GM21529 (cell line): ENCODE measurements around the gene ZDHHC11B.
"Not testable (repeated sequence)": the region's sequence is repeated elsewhere in the genome, so short reads cannot be mapped to it uniquely, and the experiment has no call there.

ENCODE experiments used
- ATAC-seq: cut with Tn5 transposase; IDR thresholded peaks from one replicate; pipeline ENCODE4 v1.9.1; 2021; ENCODE audit not compliant: unreplicated experiment

The ZDHHC11B gene, protein sequence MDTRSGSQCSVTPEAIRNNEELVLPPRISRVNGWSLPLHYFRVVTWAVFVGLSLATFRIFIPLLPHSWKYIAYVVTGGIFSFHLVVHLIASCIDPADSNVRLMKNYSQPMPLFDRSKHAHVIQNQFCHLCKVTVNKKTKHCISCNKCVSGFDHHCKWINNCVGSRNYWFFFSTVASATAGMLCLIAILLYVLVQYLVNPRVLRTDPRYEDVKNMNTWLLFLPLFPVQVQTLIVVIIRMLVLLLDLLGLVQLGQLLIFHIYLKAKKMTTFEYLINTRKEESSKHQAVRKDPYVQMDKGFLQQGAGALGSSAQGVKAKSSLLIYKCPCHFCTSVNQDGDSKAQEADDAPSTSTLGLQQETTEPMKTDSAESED

DNA sequence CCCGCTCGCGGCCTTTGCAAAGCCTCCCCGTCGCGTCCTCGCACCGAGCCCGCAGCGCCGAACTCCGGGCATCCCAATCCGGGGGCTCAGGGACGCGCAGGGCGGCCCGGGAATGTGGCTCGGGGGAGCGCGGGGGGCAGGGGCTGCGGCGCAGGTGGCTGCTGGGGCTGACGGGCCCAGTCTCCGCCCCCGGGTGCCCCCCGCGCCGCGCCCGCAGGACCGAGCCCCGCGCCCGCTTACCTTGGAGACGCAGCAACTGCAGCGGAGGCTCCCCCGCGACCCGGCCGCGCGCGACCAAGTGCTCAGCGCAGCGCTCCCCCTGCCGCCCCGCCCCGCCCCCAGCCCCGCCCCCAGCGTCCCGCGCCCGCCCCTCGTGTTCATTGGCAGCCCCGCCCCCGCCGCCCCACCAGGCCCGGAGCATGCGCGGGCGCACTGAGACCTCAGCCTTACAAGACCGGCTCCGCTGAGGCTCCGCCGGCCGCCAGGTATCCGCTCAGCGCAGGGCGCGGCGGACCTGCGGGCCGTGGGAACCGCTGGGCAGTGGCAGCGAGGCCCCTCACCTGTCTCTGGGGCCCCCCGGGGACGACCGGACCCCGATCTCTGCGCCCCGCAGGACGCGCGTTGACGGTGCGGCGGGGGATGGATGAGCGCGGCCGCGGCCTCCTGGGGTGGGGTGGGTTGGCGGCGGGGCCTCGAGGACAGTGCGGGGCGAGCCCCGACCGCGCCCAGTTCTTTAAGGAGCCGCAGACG is at the start of gene ZDHHC11B:
TSS of gene ZDHHC11B (minus strand) at position 302 of the 750 bp plus-strand sequence. CDS start 17,810 bp downstream, outside the sequence.
- ATAC-seq = peak; percentile 72

DNA sequence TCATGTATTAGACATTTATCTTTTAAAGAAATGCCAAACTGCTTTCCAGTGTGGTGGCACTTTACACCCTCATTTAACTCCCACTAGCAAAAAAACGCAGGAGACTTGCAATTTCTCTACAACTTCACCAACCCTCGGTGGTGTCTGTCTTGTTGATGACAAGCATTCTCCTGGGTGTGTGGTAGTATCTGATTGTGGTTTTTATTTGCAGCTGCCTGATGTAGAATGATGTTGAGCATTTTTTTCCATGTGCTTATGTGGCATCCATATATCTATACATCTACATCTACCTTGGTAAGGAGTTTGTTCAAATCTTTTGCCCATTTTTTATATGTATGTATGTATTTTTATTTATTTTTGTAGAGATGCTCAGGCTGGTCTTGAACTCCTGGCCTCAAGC is 49.5 kb upstream of the ZDHHC11B start:
- not testable (repeated sequence) for ATAC-seq

DNA sequence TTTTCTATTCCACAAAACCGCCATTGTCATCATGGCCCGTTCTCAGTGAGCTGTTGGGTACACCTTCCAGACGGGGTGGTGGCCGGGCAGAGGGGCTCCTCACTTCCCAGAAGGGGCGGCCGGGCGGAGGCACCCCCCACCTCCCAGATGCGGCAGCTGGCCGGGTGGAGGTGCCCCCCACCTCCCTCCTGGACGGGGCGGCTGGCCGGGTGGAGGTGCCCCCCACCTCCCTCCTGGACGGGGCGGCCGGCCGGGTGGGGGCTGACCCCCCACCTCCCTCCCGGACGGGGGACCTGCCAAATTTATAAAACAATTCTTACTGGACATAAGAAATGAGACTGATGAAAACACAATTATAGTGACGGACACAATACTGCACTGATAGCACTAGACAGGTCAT is 43.7 kb upstream of the ZDHHC11B start:
- not testable (repeated sequence) for ATAC-seq

DNA sequence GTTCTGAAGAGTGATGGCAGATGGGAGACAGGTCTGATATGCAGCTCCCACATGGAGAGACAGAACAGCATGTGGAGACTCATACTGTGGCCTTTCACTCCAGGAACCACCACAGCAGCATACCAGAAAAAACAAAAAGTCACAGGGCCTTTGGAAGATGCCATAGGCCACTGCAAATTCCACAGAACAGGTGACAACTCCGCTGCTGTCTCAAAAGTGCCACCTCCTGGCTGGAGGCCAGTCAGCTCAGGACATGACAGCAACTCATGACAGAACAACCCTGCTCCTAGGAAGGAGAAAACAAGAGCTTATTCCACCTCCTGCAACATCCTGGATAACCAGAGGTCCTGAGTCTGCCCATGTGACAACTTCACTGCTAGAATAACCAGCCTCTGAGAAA is 41.0 kb upstream of the ZDHHC11B start:
- ATAC-seq = not testable (repeated sequence)

DNA sequence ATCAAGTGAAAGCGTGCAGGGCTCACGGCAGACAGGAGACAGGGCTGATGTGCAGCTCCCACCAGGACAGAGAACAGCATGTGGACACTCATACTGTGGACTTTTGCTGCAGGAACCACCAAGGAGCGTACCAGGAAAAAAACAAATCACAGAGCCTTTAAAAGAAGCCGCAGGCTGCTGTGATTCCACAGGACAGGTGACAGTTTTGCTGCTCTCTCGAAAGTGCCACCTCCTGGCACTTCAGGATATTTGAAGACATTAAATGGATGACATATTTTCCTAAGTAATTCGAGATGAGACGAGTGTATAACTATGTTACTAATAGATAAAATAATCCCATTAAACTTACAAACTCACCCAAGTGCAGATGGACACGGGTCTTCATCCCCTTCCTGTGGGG is 37.0 kb upstream of the ZDHHC11B start:
- ATAC-seq = no peak

DNA sequence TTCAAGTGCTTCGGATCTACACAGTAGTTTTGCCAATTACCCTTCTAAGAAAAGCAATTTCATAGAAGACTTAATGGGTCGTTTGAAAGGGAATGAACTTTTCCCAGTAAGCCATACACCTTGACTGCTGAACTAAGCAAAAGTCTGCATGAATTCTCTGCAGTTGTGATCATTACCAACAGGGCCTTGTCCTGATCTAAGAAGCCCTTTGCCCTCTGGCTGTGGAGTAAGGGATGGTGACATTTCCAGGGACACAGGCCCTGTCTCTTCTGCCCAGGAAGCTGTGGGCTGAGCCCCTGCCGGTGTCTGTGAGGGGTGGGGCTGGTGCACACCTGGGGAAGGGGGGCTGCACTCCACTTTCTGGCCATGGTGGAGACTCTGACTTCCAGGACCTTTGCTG is 35.7 kb upstream of the ZDHHC11B start:
- no peak for ATAC-seq

DNA sequence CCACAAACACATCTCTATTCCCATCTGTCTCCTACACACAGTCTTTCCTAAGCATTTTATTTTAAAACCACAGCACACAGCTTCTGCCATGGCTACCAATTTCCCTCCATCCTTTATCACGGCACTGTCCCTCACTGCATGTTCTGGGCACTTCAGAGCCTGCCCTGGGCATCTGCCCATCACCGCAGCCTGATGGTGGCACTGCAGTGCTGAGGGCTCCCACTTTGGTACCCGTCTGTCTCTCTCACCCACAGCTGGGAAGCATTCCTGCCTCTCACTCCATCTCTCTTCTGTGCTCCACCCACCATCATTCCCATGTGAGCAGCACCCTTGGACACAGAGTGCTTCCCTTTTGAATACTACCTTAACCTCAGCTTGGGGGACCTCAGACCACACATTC is 34.5 kb upstream of the ZDHHC11B start:
- no peak for ATAC-seq

DNA sequence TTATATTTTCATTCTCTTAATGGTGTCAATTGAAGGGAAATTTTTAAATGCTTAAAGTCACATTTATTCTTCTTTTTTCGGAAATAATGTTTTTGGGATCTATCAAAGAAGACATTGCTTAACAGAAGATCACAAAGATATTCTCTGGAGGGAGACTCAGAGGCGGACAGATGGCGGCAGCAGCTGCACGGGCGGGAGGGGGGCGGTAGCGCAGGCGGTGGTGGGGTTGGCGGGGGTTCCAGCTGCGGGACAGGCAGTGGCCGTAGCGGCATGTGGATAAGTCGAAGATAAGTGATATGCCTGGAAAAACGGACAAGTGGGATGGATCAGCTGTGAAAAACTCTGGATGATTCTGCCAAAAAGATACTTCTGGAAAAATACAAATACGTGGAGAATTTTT is 31.6 kb upstream of the ZDHHC11B start:
- no peak for ATAC-seq

DNA sequence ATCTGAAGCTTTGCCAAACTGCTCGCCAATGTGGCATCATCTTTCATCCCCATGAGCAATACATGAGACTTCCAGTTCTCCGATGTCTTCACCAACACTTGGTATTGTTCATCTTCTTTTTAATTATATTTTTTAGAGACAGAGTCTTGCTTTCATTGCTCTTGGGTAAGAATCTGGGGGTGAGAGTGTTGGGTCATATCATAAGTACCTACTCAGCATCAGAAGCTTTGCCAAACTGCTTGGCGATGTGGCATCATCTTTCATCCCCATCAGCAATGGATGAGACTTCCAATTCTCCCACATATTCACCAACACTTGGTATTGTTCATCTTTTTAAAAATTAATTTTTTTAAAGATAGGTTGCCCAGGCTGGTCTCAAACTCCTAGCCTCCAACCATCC is 30.9 kb upstream of the ZDHHC11B start:
- ATAC-seq = no peak

DNA sequence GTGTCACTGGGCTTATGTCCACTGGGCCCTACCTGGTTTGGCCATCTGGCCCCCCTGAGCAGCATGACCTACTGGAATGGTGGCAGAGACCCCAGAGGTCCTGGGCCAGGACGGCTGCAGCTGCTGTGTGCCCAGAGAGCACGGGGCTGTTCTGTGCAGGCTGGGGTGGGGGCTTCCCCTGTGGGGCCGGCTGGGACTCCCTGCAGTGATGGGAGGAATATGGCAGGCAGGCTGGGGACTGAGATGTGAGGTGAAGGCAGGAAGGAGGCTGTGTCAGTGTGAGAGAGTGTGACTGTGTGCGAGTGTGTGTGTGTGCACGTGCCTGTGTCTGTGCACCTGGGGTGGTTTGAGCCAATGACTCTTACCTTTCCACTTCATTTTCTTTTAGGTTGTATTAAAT is 29.0 kb upstream of the ZDHHC11B start:
- not testable (repeated sequence) for ATAC-seq

DNA sequence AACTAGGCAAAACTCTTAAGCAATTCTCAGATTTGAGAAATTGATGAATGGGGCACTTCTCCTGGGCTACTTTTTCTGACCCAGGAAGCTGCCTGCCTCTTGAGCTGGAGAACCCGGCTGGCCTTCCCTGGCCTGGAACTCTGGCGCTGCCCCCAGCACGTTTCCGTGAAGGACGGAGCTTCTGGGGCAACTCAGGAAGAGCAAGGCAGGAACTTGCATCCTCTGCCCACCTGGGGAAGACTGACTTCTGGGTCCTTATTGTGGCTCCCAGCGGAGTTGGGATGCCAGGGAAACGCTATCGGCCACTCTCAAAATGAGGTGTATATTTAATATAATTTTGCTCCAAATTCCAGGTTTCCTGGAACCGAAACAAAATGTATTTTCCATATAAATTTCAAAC is 26.9 kb upstream of the ZDHHC11B start:
- not testable (repeated sequence) for ATAC-seq

DNA sequence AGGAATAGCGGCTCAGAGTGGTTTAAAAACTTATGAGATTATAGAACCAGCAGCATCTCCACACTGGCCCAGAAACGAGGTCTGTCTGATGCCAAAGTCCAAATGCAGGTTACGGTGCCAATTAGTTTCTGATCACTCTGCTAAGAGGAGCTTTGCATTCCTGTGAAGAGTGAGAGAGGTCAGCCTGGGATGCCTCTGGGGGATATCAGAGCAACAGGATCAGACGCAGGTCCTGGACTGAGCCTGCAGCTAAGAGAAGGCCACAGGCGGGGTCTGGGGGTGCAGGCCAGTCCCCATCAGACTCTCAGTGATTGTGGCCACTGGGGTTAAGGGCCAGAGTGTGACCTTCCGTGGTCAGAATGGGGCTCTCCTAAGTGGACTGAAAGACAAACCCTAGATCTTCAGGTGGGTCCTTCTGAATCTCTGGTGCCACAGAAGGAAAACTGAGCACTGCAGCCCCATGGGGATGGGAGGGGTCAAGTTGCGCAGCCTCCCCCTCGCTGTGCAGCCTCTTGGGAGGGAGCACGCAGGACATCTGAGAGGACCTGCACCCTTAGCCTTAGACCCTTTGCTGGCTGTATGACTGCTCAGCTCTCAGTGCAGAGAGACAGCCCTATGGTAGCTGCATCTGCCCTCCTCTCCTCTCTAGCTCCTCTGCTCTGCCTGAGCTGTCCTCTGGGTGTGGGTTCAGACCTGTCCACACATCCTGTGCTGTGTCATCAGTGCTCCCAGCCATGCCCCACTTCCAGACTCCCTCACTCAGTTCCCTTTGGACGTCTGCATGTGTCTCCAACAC is 23.4 kb upstream of the ZDHHC11B start:
- ATAC-seq = not testable (repeated sequence)

DNA sequence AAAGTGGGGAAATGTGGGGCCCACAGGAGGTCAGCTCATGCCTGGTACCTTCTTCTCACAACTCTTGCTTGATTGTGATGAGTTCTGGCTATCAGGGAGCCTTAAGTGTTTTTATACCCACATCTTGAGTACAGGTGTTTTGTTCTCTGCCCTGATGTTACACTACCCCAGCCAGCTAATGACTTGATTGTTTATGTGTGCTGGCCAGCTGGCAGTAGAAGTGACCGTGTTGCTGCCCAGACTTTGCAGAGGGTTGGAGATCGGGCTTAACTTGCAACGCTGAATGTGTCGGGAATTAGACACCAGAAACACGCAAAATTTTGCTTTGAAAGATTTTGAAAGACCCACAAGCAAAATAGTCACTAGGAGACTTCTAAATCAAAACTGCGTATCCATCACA is 16.9 kb upstream of the ZDHHC11B start:
- no peak for ATAC-seq

DNA sequence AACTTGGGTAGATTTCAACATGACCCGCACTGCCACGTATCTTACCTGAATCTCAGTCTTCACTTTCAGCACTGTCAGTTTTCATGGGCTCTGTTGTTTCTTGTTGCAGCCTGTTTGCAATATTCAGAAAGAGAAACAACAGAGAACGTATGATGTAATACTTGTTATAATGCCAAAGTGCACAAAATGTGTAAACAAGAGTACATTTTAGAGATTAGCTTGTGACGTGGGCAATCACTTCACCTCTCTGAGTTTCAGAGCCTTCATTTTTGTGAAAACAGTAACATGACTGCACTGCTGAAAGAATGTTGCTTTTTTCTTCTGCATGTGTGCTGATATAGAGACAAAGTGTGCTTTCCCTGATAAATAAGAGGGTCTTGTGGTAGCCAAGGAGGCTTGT is 16.5 kb upstream of the ZDHHC11B start:
- not testable (repeated sequence) for ATAC-seq

DNA sequence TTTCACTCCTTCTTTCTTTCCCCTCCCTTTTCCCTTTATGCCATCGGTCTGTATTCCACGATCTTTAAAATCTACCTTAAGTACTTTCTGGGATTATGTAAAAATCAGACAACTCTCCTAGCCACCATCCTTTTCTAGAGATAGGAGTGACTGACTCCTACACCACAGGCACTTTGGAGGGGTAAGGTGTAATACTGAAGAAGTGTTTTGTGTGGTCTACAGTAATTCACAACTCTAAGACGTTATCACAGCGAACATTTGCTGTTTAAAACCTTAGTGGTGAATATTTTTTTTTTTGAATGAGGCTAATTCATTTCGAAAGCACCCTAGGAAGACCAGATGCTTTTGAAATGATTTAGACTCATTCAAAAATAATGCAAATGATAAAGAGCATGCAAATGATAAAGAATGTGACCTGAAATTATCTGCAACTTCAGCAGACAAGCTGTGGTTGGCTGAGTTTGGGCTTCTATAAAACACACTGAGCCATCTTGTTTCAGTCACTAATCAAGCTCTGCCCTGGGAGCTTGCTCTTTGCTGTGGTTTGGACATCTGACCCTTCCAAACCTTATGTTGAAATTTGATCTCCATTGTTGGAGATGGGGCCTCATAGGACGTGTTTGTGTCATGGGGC is 14.1 kb upstream of the ZDHHC11B start:
- not testable (repeated sequence) for ATAC-seq

DNA sequence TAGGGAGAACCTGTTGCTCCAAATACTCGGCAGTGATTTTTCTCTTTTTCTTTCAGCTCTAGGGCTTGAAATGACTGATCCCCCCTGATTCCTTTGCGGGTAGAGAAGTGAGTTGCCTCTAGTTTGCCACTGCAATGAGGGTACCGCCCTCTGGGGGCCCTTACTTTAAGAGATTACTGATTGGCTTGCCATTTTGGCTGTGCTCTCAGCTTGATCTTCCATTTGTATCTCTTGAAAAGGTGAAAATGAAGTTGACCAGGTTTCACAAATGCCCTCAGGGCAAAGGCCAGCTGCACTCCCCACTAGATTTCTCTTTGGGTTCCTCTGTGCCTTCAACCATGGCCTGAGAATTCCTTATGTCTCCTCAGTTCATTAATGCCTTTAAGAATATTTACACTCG is 13.5 kb upstream of the ZDHHC11B start:
- ATAC-seq = not testable (repeated sequence)

DNA sequence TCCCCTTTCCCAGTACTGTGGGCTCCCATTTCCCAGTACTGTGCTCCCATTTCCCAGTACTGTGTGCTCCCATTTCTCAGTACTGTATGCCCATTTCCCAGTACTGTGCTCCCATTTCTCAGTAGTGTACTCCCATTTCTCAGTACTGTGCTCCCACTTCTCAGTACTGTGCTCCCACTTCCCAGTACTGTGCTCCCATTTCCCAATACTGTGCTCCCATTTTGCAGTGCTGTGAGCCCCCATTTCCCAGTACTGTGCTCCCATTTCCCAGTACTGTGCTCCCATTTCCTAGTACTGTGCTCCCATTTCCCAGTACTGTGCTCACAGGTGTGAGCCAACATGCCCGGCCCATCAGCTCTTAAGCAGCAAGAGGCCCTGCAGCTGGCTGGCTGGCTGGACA is 11.3 kb upstream of the ZDHHC11B start:
- not testable (repeated sequence) for ATAC-seq

DNA sequence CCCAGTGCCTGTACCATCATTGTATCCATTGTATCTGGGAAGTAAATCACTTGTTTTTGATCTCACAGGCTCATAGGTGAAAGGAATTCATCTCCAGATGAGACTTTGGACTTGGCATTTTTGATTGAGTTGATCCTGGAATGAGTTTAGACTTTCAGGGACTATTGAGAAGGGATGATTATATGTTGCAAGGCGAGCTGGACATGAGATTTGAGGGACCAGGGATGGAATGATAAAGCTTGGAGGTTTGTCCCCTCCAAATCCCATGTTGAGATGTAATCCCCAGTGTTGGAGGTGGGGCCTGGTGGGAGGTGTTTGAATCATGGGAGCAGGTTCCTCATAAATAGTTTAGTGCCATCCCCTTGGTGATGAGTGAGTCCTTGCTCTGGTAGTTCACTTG is 10.4 kb upstream of the ZDHHC11B start:
- ATAC-seq = not testable (repeated sequence)

DNA sequence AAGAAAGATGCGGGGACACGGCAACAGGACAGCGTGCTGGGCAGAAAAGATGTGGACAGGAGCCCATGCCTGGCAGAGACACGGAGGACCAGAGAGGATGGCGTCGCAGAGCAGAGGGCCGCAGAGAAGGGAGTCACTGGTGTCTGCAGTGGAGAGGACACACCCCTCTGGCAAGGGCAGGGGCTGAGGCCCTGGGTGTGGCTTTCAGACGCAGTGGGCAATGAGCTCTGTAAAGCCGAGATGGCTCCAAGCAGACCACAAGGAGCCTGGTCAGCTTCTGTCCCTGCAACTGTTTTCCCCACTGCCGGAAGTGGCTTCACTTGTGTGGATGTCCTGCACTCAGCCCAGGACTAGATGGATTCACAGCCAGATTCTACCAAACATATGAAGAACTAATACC is 4.2 kb upstream of the ZDHHC11B start:
- not testable (repeated sequence) for ATAC-seq

DNA sequence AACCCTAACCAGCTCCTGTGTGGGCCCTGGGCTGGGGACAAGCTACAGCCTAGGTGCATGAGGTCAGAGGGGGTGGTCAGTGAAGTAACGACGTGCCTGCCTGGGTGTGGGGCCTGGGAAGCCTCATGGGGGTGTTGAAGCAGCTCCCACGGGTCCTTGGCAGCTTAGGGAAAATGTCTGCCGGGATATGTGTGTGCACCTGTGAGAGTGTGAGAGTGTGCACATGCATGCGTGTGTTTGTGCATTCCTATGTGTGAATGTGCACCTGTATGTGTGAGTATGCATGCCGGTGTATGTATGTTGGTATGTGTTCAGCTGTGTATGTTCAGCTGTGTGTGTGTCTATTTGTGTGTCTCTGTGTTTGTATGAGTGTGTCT is 3.3 kb upstream of the ZDHHC11B start:
- not testable (repeated sequence) for ATAC-seq
